OCI-LY1 (cell line): ENCODE data around the gene COL7A1.

ENCODE experiments used
- EZH2 ChIP-seq: fragments of 200-600 bp; sonication (generic), shearing (Covaris generic); IDR thresholded peaks from 2 replicates; pipeline ENCODE4 v1.8.0; 2017; ENCODE audit warnings: borderline replicate concordance, mixed run types, mild to moderate bottlenecking, antibody characterized with exemption, low read length, moderate library complexity, mixed read lengths
- TF ChIP-seq, protein P1 (sequence below): fragments of 200-600 bp; sonication (generic), shearing (Covaris generic); IDR thresholded peaks from 2 replicates; pipeline ENCODE4 v1.5.1; 2017; ENCODE audit warnings: mild to moderate bottlenecking, antibody characterized with exemption, low read length, moderate library complexity, mixed read lengths

DNA sequence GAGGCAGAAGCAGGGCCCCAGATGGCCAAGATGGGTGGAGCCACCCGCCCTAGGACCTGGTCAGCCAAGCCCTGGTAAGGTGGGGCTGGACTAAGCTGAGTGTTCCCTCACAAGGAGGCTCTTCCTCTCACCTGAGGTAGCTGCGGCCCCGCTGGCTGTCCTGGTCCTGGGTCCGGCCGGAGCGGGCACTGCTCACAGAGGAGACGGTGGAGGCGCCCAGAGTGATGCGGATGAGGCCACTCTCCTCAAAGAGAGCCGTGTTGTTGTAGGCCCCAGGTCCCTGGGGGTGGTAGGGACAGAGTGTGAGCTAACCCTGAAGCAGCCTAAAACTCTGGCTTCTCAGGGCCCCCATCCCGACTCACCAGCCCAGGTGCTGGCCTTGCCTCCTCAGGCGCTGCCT, 47.5 kb upstream of the COL7A1 start:
- TF ChIP-seq, protein P1, sequence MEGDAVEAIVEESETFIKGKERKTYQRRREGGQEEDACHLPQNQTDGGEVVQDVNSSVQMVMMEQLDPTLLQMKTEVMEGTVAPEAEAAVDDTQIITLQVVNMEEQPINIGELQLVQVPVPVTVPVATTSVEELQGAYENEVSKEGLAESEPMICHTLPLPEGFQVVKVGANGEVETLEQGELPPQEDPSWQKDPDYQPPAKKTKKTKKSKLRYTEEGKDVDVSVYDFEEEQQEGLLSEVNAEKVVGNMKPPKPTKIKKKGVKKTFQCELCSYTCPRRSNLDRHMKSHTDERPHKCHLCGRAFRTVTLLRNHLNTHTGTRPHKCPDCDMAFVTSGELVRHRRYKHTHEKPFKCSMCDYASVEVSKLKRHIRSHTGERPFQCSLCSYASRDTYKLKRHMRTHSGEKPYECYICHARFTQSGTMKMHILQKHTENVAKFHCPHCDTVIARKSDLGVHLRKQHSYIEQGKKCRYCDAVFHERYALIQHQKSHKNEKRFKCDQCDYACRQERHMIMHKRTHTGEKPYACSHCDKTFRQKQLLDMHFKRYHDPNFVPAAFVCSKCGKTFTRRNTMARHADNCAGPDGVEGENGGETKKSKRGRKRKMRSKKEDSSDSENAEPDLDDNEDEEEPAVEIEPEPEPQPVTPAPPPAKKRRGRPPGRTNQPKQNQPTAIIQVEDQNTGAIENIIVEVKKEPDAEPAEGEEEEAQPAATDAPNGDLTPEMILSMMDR = no peak
- no peak for TF ChIP-seq EZH2
